Esophagus muscularis mucosa (tissue), 3 donors: ENCODE results near the gene SAMD4A.

ENCODE experiments used
- POLR2A ChIP-seq: fragments of 450-650 bp; IDR thresholded peaks from one replicate; pipeline ENCODE4 v1.6.1; 2017; ENCODE audit warnings: antibody characterized with exemption, moderate library complexity, mild to moderate bottlenecking, low read depth
- TF ChIP-seq, protein P1 (sequence below), 3 experiments: fragments of 200-600 bp in 2 of 3; fragments of 450-650 bp in 1 of 3; sonication (generic) in 2 of 3; IDR thresholded peaks; one replicate each; pipeline ENCODE4 v1.5.1; 2017 to 2019; ENCODE audit warnings: antibody characterized with exemption in 3 of 3, mild to moderate bottlenecking in 2 of 3, moderate library complexity in 1 of 3

DNA sequence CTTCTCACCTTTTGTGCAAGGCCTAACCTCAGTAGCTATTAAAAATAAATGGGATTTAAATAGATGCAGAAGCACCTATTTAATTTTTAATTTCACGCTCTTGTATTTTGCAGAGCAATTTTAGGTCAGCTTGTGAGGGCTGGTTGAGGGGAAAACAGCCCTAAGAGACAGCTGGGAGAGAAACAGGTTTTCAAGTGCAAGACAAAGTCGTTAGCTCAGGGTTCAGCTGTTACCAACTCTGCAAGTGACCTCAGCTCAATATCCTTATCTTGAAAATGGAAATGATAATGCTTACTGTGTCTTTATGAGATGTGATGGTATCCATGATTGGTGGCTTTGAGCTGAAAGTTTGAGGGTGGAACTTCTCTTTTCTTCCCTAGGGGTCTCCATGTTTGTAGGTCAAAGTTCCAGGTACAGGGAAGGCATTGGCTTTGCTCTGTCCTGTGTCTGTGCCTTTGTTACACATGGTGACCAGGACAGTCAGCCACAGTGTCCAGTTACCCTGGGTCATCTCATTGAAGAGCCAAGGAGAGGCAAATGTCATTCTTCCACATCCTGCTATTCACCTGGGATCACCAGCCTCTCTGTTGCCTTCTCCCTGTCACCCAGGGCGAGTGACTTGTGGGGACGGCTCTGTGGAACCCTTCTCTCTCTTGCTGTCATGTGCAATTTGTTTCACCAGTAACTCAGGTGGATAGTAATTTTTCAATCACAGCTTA is 100.3 kb downstream of the SAMD4A start:
- TF ChIP-seq, protein P1, sequence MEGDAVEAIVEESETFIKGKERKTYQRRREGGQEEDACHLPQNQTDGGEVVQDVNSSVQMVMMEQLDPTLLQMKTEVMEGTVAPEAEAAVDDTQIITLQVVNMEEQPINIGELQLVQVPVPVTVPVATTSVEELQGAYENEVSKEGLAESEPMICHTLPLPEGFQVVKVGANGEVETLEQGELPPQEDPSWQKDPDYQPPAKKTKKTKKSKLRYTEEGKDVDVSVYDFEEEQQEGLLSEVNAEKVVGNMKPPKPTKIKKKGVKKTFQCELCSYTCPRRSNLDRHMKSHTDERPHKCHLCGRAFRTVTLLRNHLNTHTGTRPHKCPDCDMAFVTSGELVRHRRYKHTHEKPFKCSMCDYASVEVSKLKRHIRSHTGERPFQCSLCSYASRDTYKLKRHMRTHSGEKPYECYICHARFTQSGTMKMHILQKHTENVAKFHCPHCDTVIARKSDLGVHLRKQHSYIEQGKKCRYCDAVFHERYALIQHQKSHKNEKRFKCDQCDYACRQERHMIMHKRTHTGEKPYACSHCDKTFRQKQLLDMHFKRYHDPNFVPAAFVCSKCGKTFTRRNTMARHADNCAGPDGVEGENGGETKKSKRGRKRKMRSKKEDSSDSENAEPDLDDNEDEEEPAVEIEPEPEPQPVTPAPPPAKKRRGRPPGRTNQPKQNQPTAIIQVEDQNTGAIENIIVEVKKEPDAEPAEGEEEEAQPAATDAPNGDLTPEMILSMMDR (IDR thresholded peaks at IDR 0.05), result no peak
- TF ChIP-seq POLR2A, result no peak
